Heart left ventricle (tissue), 16 donors: ENCODE measurements around the gene LENG9. TPM values are rescaled to one million over a fixed set of nuclear protein-coding genes. Genes with fewer than 3 reads are reported as not detected.

Source experiments
- ATAC-seq, 4 donors: fragments of 200-7000 bp; cut with Tn5 transposase; one replicate each; pipeline ENCODE4 v1.9.1; 2020 to 2022; ENCODE audit warnings: moderate library complexity in 4 of 4, mild to moderate bottlenecking in 3 of 4, moderate number of reproducible peaks in 1 of 4
- DNase-seq, 5 donors: peaks; one replicate each; pipeline ENCODE4 v3.0.0-alpha.2; 2020
- H3K27ac ChIP-seq, 12 donors: fragments of 200-600 bp; sonication (generic) in 4 of 12; one replicate each; pipeline versions ENCODE4 v1.5.0 to v1.8.0; 2016 to 2022; ENCODE audit warnings: mild to moderate bottlenecking in 2 of 12
- H3K27me3 ChIP-seq, 9 donors: fragments of 200-600 bp; sonication (generic) in 2 of 9; one replicate each; pipeline versions ENCODE4 v1.5.1 to v1.8.0; 2016 to 2022; ENCODE audit warnings: mild to moderate bottlenecking in 3 of 9
- H3K36me3 ChIP-seq, 9 donors: fragments of 200-600 bp; sonication (generic) in 2 of 9; one replicate each; pipeline versions ENCODE4 v1.5.0 to v1.8.0; 2018 to 2022; ENCODE audit warnings: mild to moderate bottlenecking in 2 of 9
- H3K4me1 ChIP-seq, 12 donors: fragments of 200-600 bp; sonication (generic) in 4 of 12; one replicate each; pipeline versions ENCODE4 v1.5.0 to v1.8.0; 2016 to 2022; ENCODE audit warnings: mild to moderate bottlenecking in 3 of 12
- H3K4me3 ChIP-seq, 12 donors: fragments of 200-600 bp; sonication (generic) in 4 of 12; one replicate each; pipeline versions ENCODE4 v1.5.0 to v1.8.0; 2017 to 2022; ENCODE audit warnings: mild to moderate bottlenecking in 9 of 12, moderate library complexity in 4 of 12
- H3K9me3 ChIP-seq, 12 donors: fragments of 200-600 bp; sonication (generic) in 4 of 12; one replicate each; pipeline versions ENCODE4 v1.5.0 to v1.8.0; 2016 to 2022; ENCODE audit warnings: mild to moderate bottlenecking in 1 of 12
- CTCF ChIP-seq, 12 donors: fragments of 200-600 bp; sonication (generic) in 4 of 12; IDR thresholded peaks; one replicate each; pipeline versions ENCODE4 v1.5.0 to v1.8.0; 2018 to 2022; ENCODE audit warnings: antibody characterized with exemption in 12 of 12, mild to moderate bottlenecking in 5 of 12
- POLR2A ChIP-seq, 2 donors: fragments of 450-650 bp; IDR thresholded peaks; one replicate each; pipeline ENCODE4 v1.6.1; 2017; ENCODE audit warnings: antibody characterized with exemption in 2 of 2, mild to moderate bottlenecking in 2 of 2, moderate library complexity in 2 of 2
- WGBS, 4 donors: extraction: QIAGEN DNeasy Blood & Tissue Kit in 2 of 4; methylation state at CpG; one replicate each; pipeline versions ENCODE4 v1.1.5 to v1.1.7; 2013 to 2018; 5-methylcytosine and 5-hydroxymethylcytosine counted together
- intact Hi-C, 10 donors: fragments of 100-400 bp; cut with DNase I; formaldehyde crosslinking; loops; one replicate each; pipeline versions ENCODE4 v1.11.1 to v1.14.2; 2022
- polyA plus RNA-seq, 2 donors: library from polyadenylated mRNA; stranded (reverse); fragments of 200-250 nt; gene quantifications; one replicate each; pipeline ENCODE4 v1.2.3, GENCODE V29; 2013
- total RNA-seq, 9 donors: library from RNA; depleted of rRNA in 2 of 9; stranded (reverse); fragments of >200 nt in 2 of 9; fragmentation: NEBNext Ultra II Directional in 3 of 9; extraction: Animal tissue kit (Norgen Biotek cat#: 25700) in 3 of 9; gene quantifications; one replicate each; pipeline versions ENCODE4 v1.1.0 to v1.2.4, GENCODE V29; 2016 to 2023
- donor health status: ischemic (EF 13 %, LVEDD 7.1; RV severe dilation, severe dysfunction).
- donor health status: healthy with polysubstance abuse.
- donor health status: DM: no; HTN: yes; CAD: no.
- donor health status: DM: no; HTN: no; CAD: no.
- donor health status: ischemic (EF 25% LVEDD 6.9; RV normal size, moderate dysfunction).
- donor health status: ischemic (EF 25% LVEDD 5.7; RV mildly dilated, moderate dysfunction).
- donor health status: healthy.
- donor health status: DM: yes; HTN: yes; CAD: no.
- donor health status: ischemic (EF 35%, LVEDD 5.7; RV mildly dilated, moderate dysfunction).
- donor health status: nonischemic (EF 11% LVEDD 7.7; RV severe dilation, severe dysfunction).
- donor health status: DM: yes; HTN: yes; CAD: no.
- donor health status: PGD.
- donor health status: ischemic (EF 29% LVEDD 5.4; RV normal size, mild dysfunction).
- donor health status: nonischemic (EF 23%, LVEDD 6.1; RV moderate dilation, normal function).

Gene LENG9
- total and polyA plus RNA-seq, 11 donors: 1.4 to 4.1 (median 2.1) TPM

- Histone ChIP-seq H3K9me3 (no peaks in the 10 kb centered on the region), H3K4me1 (peaks cover 0 to 29% (median 7%) of the 10 kb centered on the region in 12 donors), H3K4me3 (no peak overlapping the region), H3K27ac (no peak overlapping the region), H3K27me3 (peaks cover 19 to 67% (median 36%) of the 10 kb centered on the region in 9 donors), H3K36me3 (no peaks in the 10 kb centered on the region)
- intact Hi-C loops: no loop called here
- no peak for TF ChIP-seq CTCF (IDR thresholded peaks at IDR 0.05)
- no peak for TF ChIP-seq POLR2A (IDR thresholded peaks at IDR 0.05)
- WGBS, 4 donors: 89 to 92% (median 89%) methylated on average over 4 of the region's 4 CpGs
- ATAC-seq (no peak), DNase-seq (no peak)
Observed at GRCh38 chr19:54414156-54414555, 49.4 kb downstream of the LENG9 start.

- WGBS, 4 donors: 63 to 79% (median 73%) methylated on average over 4 of the region's 4 CpGs
- Histone ChIP-seq H3K36me3 (no peaks in the 10 kb centered on the region), H3K27me3 (peaks cover 19 to 59% (median 32%) of the 10 kb centered on the region in 9 donors), H3K4me3 (no peak overlapping the region), H3K9me3 (no peaks in the 10 kb centered on the region), H3K4me1 (peaks cover 0 to 18% (median under 1%) of the 10 kb centered on the region in 12 donors), H3K27ac (no peak overlapping the region)
- no peak for ATAC-seq
- no peak for DNase-seq
- TF ChIP-seq POLR2A (IDR thresholded peaks at IDR 0.05) (no peak), CTCF (IDR thresholded peaks at IDR 0.05) (no peak)
- intact Hi-C loops: no loop called here
Observed at GRCh38 chr19:54412877-54413276, 50.7 kb downstream of the LENG9 start.

Other genes with a start within 250 kb of the LENG9 start
- 10 to 100 TPM in 2 of 9 donors, 1 to 10 TPM in 6, under 1 TPM in 1; 0.54 to 31.4 (median 3.8) TPM for gene LILRB3, start 240.8 kb downstream of the LENG9 start, total RNA-seq
- 1 to 10 TPM; 1.3 to 3.7 TPM for gene LILRB3, start 240.8 kb downstream of the LENG9 start, polyA plus RNA-seq
- gene LILRA6, start 221.0 kb downstream of the LENG9 start, total RNA-seq: 10 to 100 TPM in 1 of 9 donors, 1 to 10 TPM in 4, under 1 TPM in 4; 0.44 to 20.9 (median 1.3) TPM
- gene LILRA6, start 221.0 kb downstream of the LENG9 start, polyA plus RNA-seq: 1 to 10 TPM; 1.0 to 1.7 TPM
- gene LILRB5, start 206.5 kb downstream of the LENG9 start, total RNA-seq: 10 to 100 TPM in 2 of 9 donors, 1 to 10 TPM in 7; 1.8 to 22.2 (median 3.9) TPM
- 1 to 10 TPM; 1.4 to 4.0 TPM for gene LILRB5, start 206.5 kb downstream of the LENG9 start, polyA plus RNA-seq
- gene LILRB2, start 182.7 kb downstream of the LENG9 start, total RNA-seq: 10 to 100 TPM in 2 of 9 donors, 1 to 10 TPM in 6, under 1 TPM in 1; 0.83 to 43.6 (median 1.7) TPM
- gene LILRB2, start 182.7 kb downstream of the LENG9 start, polyA plus RNA-seq: 1 to 10 TPM; 1.2 to 2.7 TPM
- 10 to 100 TPM in 1 of 9 donors, 1 to 10 TPM in 6, under 1 TPM in 1, not detected in 1; 0.27 to 16.2 (median 1.5) TPM for gene LILRA5, start 150.6 kb downstream of the LENG9 start, total RNA-seq
- gene LILRA5, start 150.6 kb downstream of the LENG9 start, polyA plus RNA-seq: 1 to 10 TPM in 1 of 2 donors, under 1 TPM in 1; 0.19 to 4.7 TPM
- not detected for gene LILRA4, start 124.6 kb downstream of the LENG9 start, total RNA-seq
- not detected for gene LILRA4, start 124.6 kb downstream of the LENG9 start, polyA plus RNA-seq
- gene LAIR1, start 98.8 kb downstream of the LENG9 start, total RNA-seq: 100 to 1,000 TPM in 1 of 9 donors, 10 to 100 TPM in 1, 1 to 10 TPM in 7; 3.5 to 102 (median 5.4) TPM
- gene LAIR1, start 98.8 kb downstream of the LENG9 start, polyA plus RNA-seq: 1 to 10 TPM; 2.9 to 5.3 TPM
- 1 to 10 TPM in 5 of 9 donors, under 1 TPM in 4; 0.46 to 6.9 (median 1.1) TPM for gene TTYH1, start 48.3 kb downstream of the LENG9 start, total RNA-seq
- gene TTYH1, start 48.3 kb downstream of the LENG9 start, polyA plus RNA-seq: 1 to 10 TPM in 1 of 2 donors, under 1 TPM in 1; 0.85 to 1.8 TPM
- 10 to 100 TPM; 23.6 to 82.9 (median 58.8) TPM for gene LENG8, start 14.6 kb downstream of the LENG9 start, total RNA-seq
- gene LENG8, start 14.6 kb downstream of the LENG9 start, polyA plus RNA-seq: 10 to 100 TPM; 35.2 to 93.9 TPM
- gene CDC42EP5, start 9.5 kb upstream of the LENG9 start, total RNA-seq: 10 to 100 TPM in 5 of 9 donors, 1 to 10 TPM in 4; 5.6 to 16.3 (median 11.4) TPM
- 1 to 10 TPM; 7.1 to 8.7 TPM for gene CDC42EP5, start 9.5 kb upstream of the LENG9 start, polyA plus RNA-seq
- 1 to 10 TPM in 1 of 9 donors, not detected in 8; 2.4 TPM for gene LAIR2, start 39.1 kb upstream of the LENG9 start, total RNA-seq
- gene LAIR2, start 39.1 kb upstream of the LENG9 start, polyA plus RNA-seq: not detected
- gene LILRA2, start 110.0 kb upstream of the LENG9 start, total RNA-seq: 1 to 10 TPM in 4 of 9 donors, under 1 TPM in 5; 0.31 to 8.9 (median 0.94) TPM
- under 1 TPM; 0.42 to 0.71 TPM for gene LILRA2, start 110.0 kb upstream of the LENG9 start, polyA plus RNA-seq
- 1 to 10 TPM in 2 of 9 donors, under 1 TPM in 7; 0.16 to 7.0 (median 0.52) TPM for gene LILRA1, start 129.9 kb upstream of the LENG9 start, total RNA-seq
- under 1 TPM; 0.11 to 0.28 TPM for gene LILRA1, start 129.9 kb upstream of the LENG9 start, polyA plus RNA-seq
- gene LILRB1, start 166.7 kb upstream of the LENG9 start, total RNA-seq: 10 to 100 TPM in 2 of 9 donors, 1 to 10 TPM in 4, under 1 TPM in 3; 0.16 to 35.6 (median 1.5) TPM
- gene LILRB1, start 166.7 kb upstream of the LENG9 start, polyA plus RNA-seq: 1 to 10 TPM in 1 of 2 donors, under 1 TPM in 1; 0.65 to 1.0 TPM
- gene LILRB4, start 199.2 kb upstream of the LENG9 start, total RNA-seq: 10 to 100 TPM in 2 of 9 donors, 1 to 10 TPM in 6, under 1 TPM in 1; 0.97 to 40.9 (median 2.6) TPM
- gene LILRB4, start 199.2 kb upstream of the LENG9 start, polyA plus RNA-seq: 1 to 10 TPM in 1 of 2 donors, under 1 TPM in 1; 0.69 to 1.8 TPM